ENCODE data around the gene SERTAD1.

- TF ChIP-seq POLR2AphosphoS5 (IDR thresholded peaks at IDR 0.05; ENCODE audit: low read depth, low read length) (no peak), TAF1 (IDR thresholded peaks at IDR 0.05; ENCODE audit: borderline replicate concordance, insufficient read depth, low read length) (no peak), REST (IDR thresholded peaks at IDR 0.05; ENCODE audit: insufficient read depth in 1 of 2, low read depth in 2 of 2, low read length in 2 of 2) (no peak)
Measured at GRCh38 chr19:40469011-40469410, 43.2 kb upstream of the SERTAD1 start.

All from PFSK-1 (cell line).